Activated T-helper 17 cell treated with anti-CD3 and anti-CD28 coated beads, Interleukin-2, amount 50 U/mL, for 72 hours (primary cell): ENCODE measurements around the gene ZNF775. TPM values are rescaled to one million over a fixed set of nuclear protein-coding genes. Genes with fewer than 3 reads are reported as not detected.

Experiments used
- total RNA-seq, 2 donors: library from RNA; stranded (reverse); gene quantifications; one replicate each; pipeline ENCODE4 v1.2.3, GENCODE V29; 2022

Gene ZNF775
- total RNA-seq, 2 donors from 2014 or later, result 2.5 to 3.2 TPM

Other genes with a start within 250 kb of the ZNF775 start
- 10 to 100 TPM; 32.7 to 61.6 TPM for gene LRRC61, start 56.0 kb upstream of the ZNF775 start, total RNA-seq
- 10 to 100 TPM in 1 of 2 donors, 1 to 10 TPM in 1; 9.4 to 11.1 TPM for gene ACTR3C, start 55.8 kb upstream of the ZNF775 start, total RNA-seq
- gene RARRES2, start 37.7 kb upstream of the ZNF775 start, total RNA-seq, result not detected
- gene REPIN1, start 10.5 kb upstream of the ZNF775 start, total RNA-seq, result 10 to 100 TPM; 68.1 to 79.6 TPM
- gene GIMAP8, start 71.3 kb downstream of the ZNF775 start, total RNA-seq, result 10 to 100 TPM; 10.3 to 16.4 TPM
- gene GIMAP7, start 135.5 kb downstream of the ZNF775 start, total RNA-seq, result 10 to 100 TPM; 39.7 to 43.1 TPM
- 100 to 1,000 TPM; 102 to 193 TPM for gene GIMAP4, start 188.1 kb downstream of the ZNF775 start, total RNA-seq